Neuronal stem cell (in vitro differentiated cells): ENCODE measurements around the gene LRRC28.

ENCODE experiments used
- DNase-seq: peaks from one replicate; pipeline ENCODE4 v3.0.0-alpha.2; 2013; ENCODE audit warnings: low spot score
- H2AFZ ChIP-seq: one replicate; pipeline ENCODE4 v1.6.1; 2013; ENCODE audit warnings: mild to moderate bottlenecking, low read length, inconsistent platforms
- H2AK5ac ChIP-seq: 2 replicates; pipeline ENCODE4 v1.6.1; 2013; ENCODE audit warnings: low read depth, mild to moderate bottlenecking, inconsistent platforms, low read length, moderate library complexity, mixed read lengths
- H2BK120ac ChIP-seq: 2 replicates; pipeline ENCODE4 v1.6.1; 2013; ENCODE audit warnings: low read depth, mild to moderate bottlenecking, inconsistent platforms, low read length, moderate library complexity, mixed read lengths
- H2BK12ac ChIP-seq: one replicate; pipeline ENCODE4 v1.6.1; 2013; ENCODE audit warnings: low read length, inconsistent platforms
- H2BK15ac ChIP-seq: 2 replicates; pipeline ENCODE4 v1.6.1; 2013; ENCODE audit warnings: mild to moderate bottlenecking, low read length, inconsistent platforms, mixed read lengths
- H2BK5ac ChIP-seq: one replicate; pipeline ENCODE4 v1.6.1; 2013; ENCODE audit warnings: inconsistent platforms, mild to moderate bottlenecking, low read length, moderate library complexity
- H3K14ac ChIP-seq: one replicate; pipeline ENCODE4 v1.6.1; 2013; ENCODE audit warnings: low read length, inconsistent platforms
- H3K18ac ChIP-seq: 2 replicates; pipeline ENCODE4 v1.6.1; 2013; ENCODE audit warnings: low read length, inconsistent platforms
- H3K23ac ChIP-seq: 2 replicates; pipeline ENCODE4 v1.6.1; 2013; ENCODE audit warnings: low read depth, mild to moderate bottlenecking, mixed read lengths, low read length, inconsistent platforms; ENCODE audit not compliant: poor library complexity
- H3K27ac ChIP-seq: replicated peaks from 3 replicates; pipeline ENCODE4 v1.5.1; 2013; ENCODE audit warnings: low read length, inconsistent platforms
- H3K27me3 ChIP-seq, 3 experiments: 2 replicates each; pipeline ENCODE4 v1.6.1; 2013; ENCODE audit warnings: low read length in 3 of 3, mild to moderate bottlenecking in 2 of 3, inconsistent platforms in 1 of 3, low read depth in 1 of 3, mixed read lengths in 1 of 3, moderate library complexity in 1 of 3; ENCODE audit not compliant: control insufficient read depth in 3 of 3, insufficient read depth in 3 of 3
- H3K36me3 ChIP-seq, 2 donors: replicated peaks in 1 of 2; 2 replicates each; pipeline ENCODE4 v1.6.1; 2013; ENCODE audit warnings: low read length in 2 of 2; ENCODE audit not compliant: control insufficient read depth in 2 of 2, insufficient read depth in 2 of 2
- H3K4ac ChIP-seq: 2 replicates; pipeline ENCODE4 v1.6.1; 2013; ENCODE audit warnings: inconsistent platforms, mild to moderate bottlenecking, low read length, moderate library complexity
- H3K4me1 ChIP-seq, 2 donors: 1 replicate in 1 of 2; 2 replicates in 1 of 2; pipeline ENCODE4 v1.6.1; 2013; ENCODE audit warnings: low read length in 2 of 2, low read depth in 1 of 2; ENCODE audit not compliant: control insufficient read depth in 2 of 2, insufficient read depth in 1 of 2
- H3K4me2 ChIP-seq: one replicate; pipeline ENCODE4 v1.6.1; 2013; ENCODE audit warnings: mild to moderate bottlenecking, low read length, inconsistent platforms; ENCODE audit not compliant: insufficient read depth, poor library complexity, severe bottlenecking
- H3K4me3 ChIP-seq, 2 donors: 2 replicates each; pipeline ENCODE4 v1.5.1; 2013; ENCODE audit warnings: low read length in 2 of 2, mild to moderate bottlenecking in 2 of 2, inconsistent platforms in 1 of 2, moderate library complexity in 1 of 2
- H3K79me1 ChIP-seq: one replicate; pipeline ENCODE4 v1.6.1; 2013; ENCODE audit warnings: low read depth, mild to moderate bottlenecking, inconsistent platforms, low read length, moderate library complexity
- H3K9ac ChIP-seq: one replicate; pipeline ENCODE4 v1.6.1; 2013; ENCODE audit warnings: mild to moderate bottlenecking, low read depth, low read length, inconsistent platforms; ENCODE audit not compliant: poor library complexity
- H3K9me3 ChIP-seq, 2 donors: replicated peaks in 1 of 2; 2 replicates each; pipeline versions ENCODE3 to v1.6.1; 2013; ENCODE audit warnings: low read length in 2 of 2, mild to moderate bottlenecking in 2 of 2, inconsistent platforms in 1 of 2, low read depth in 1 of 2, mixed read lengths in 1 of 2, moderate library complexity in 1 of 2; ENCODE audit not compliant: control insufficient read depth in 2 of 2, insufficient read depth in 1 of 2
- H4K8ac ChIP-seq: one replicate; pipeline ENCODE4 v1.6.1; 2013; ENCODE audit warnings: low read depth, mild to moderate bottlenecking, inconsistent platforms, low read length, moderate library complexity
- H4K91ac ChIP-seq: one replicate; pipeline ENCODE4 v1.6.1; 2013; ENCODE audit warnings: low read length, low read depth, mild to moderate bottlenecking, inconsistent platforms; ENCODE audit not compliant: poor library complexity
- WGBS, 2 donors: extraction: QIAGEN DNeasy Blood & Tissue Kit; methylation state at CpG; one replicate each; pipeline ENCODE4 v1.1.7; 2013; ENCODE audit warnings: missing lambda C conversion rate in 2 of 2, mixed read lengths in 1 of 2; ENCODE audit not compliant: insufficient read length in 2 of 2, insufficient replicate concordance in 1 of 2; ENCODE audit errors: extremely low coverage in 2 of 2; 5-methylcytosine and 5-hydroxymethylcytosine counted together

LRRC28 gene

GRCh38 chr15:99402014-99402729 lies 150.9 kb downstream of the LRRC28 start:
- peak overlapping the region; percentile 20 for H3K18ac ChIP-seq

GRCh38 chr15:99403597-99403996 lies 152.3 kb downstream of the LRRC28 start:
- no peak for DNase-seq
- Histone ChIP-seq H2AFZ (peak overlapping the region; percentile 64), H3K27me3 (no peaks in the 10 kb centered on the region), H3K23ac (no peak overlapping the region), H2AK5ac (no peak overlapping the region), H3K4ac (no peak overlapping the region), H3K18ac (peak overlapping the region; percentile 58), H3K14ac (no peak overlapping the region), H2BK120ac (no peak overlapping the region), H3K36me3 (no peaks in the 10 kb centered on the region), H3K27ac (no peak overlapping the region), H2BK5ac (no peak overlapping the region), H4K91ac (no peak overlapping the region), H2BK15ac (no peak overlapping the region), H2BK12ac (no peak overlapping the region), H3K4me3 (peak overlapping the region in 1 of 2 donors; percentile 13), H3K9ac (no peak overlapping the region), H3K9me3 (no peaks in the 10 kb centered on the region), H4K8ac (no peak overlapping the region), H3K4me2 (no peak overlapping the region), H3K4me1 (peaks cover 0 to 12% of the 10 kb centered on the region in 2 donors), H3K79me1 (no peaks in the 10 kb centered on the region)
- WGBS, 2 donors = no CpG with 5 or more reads among the region's 11 CpGs

More at GRCh38 chr15:99402014-99402729, 150.9 kb downstream of the LRRC28 start:
- H2AFZ ChIP-seq = peak overlapping the region; percentile 74
- no peaks in the 10 kb centered on the region for H3K27me3 ChIP-seq
- H3K4me1 ChIP-seq = peaks cover 0 to 12% of the 10 kb centered on the region in 2 donors
- DNase-seq = no peak
- H3K79me1 ChIP-seq = no peaks in the 10 kb centered on the region
- H2AK5ac ChIP-seq = peak overlapping the region; percentile 8
- no peak overlapping the region for H2BK12ac ChIP-seq
- no peak overlapping the region for H3K4ac ChIP-seq
- no peaks in the 10 kb centered on the region for H3K36me3 ChIP-seq
- H4K8ac ChIP-seq = no peak overlapping the region
- no peak overlapping the region for H3K4me3 ChIP-seq
- no CpG with 5 or more reads among the region's 13 CpGs for WGBS, 2 donors
- H3K9ac ChIP-seq = no peak overlapping the region
- H3K14ac ChIP-seq = no peak overlapping the region
- H2BK5ac ChIP-seq = no peak overlapping the region
- H2BK120ac ChIP-seq = no peak overlapping the region
- H3K23ac ChIP-seq = no peak overlapping the region
- H2BK15ac ChIP-seq = peak overlapping the region; percentile 4
- no peak overlapping the region for H4K91ac ChIP-seq
- H3K27ac ChIP-seq = no peak overlapping the region
- H3K9me3 ChIP-seq = no peaks in the 10 kb centered on the region
- no peak overlapping the region for H3K4me2 ChIP-seq

- Histone ChIP-seq H4K8ac (no peak overlapping the region), H3K4me3 (no peak overlapping the region), H2AK5ac (peak overlapping the region; percentile 92), H2BK120ac (no peak overlapping the region), H3K9ac (no peak overlapping the region), H3K9me3 (no peaks in the 10 kb centered on the region), H3K18ac (peak overlapping the region; percentile 44), H3K14ac (peak overlapping the region; percentile 85), H3K27me3 (no peaks in the 10 kb centered on the region), H3K4me2 (no peak overlapping the region), H3K79me1 (no peaks in the 10 kb centered on the region), H3K36me3 (no peaks in the 10 kb centered on the region), H3K4me1 (peaks cover 0 to 12% of the 10 kb centered on the region in 2 donors), H2BK15ac (peak overlapping the region; percentile 83), H3K23ac (no peak overlapping the region), H2AFZ (peak overlapping the region; percentile 45), H4K91ac (no peak overlapping the region), H3K27ac (no peak overlapping the region), H3K4ac (peak overlapping the region; percentile 6), H2BK12ac (no peak overlapping the region), H2BK5ac (peak overlapping the region; percentile 35)
- DNase-seq = no peak
- no CpG with 5 or more reads among the region's 16 CpGs for WGBS, 2 donors
Observed at GRCh38 chr15:99404454-99404853, 153.2 kb downstream of the LRRC28 start.

GRCh38 chr15:99406120-99406519 lies 154.8 kb downstream of the LRRC28 start:
- no peak overlapping the region for H3K9ac ChIP-seq
- no peaks in the 10 kb centered on the region for H3K9me3 ChIP-seq
- no peak overlapping the region for H3K4me3 ChIP-seq
- no peak overlapping the region for H3K4me2 ChIP-seq
- H2BK5ac ChIP-seq = no peak overlapping the region
- H3K4me1 ChIP-seq = peaks cover 0 to 12% of the 10 kb centered on the region in 2 donors
- WGBS, 2 donors = no CpG with 5 or more reads among the region's 12 CpGs
- H2AK5ac ChIP-seq = no peak overlapping the region
- H2BK120ac ChIP-seq = no peak overlapping the region
- no peaks in the 10 kb centered on the region for H3K27me3 ChIP-seq
- H3K27ac ChIP-seq = no peak overlapping the region
- no peak overlapping the region for H2BK15ac ChIP-seq
- peak overlapping the region; percentile 40 for H3K18ac ChIP-seq
- H4K8ac ChIP-seq = no peak overlapping the region
- no peak overlapping the region for H4K91ac ChIP-seq
- H2AFZ ChIP-seq = no peak overlapping the region
- H3K79me1 ChIP-seq = no peaks in the 10 kb centered on the region
- H3K4ac ChIP-seq = no peak overlapping the region
- H2BK12ac ChIP-seq = no peak overlapping the region
- H3K36me3 ChIP-seq = no peaks in the 10 kb centered on the region
- H3K23ac ChIP-seq = no peak overlapping the region
- no peak for DNase-seq
- no peak overlapping the region for H3K14ac ChIP-seq
